DMS79 treated with DMSO at 0.1 percent for 48 hours (cell line): ENCODE results near the gene TESPA1.
"Not testable (repeated sequence)": the region's sequence is repeated elsewhere in the genome, so short reads cannot be mapped to it uniquely, and the experiment has no call there.

Experiments used
- DNase-seq: peaks from one replicate; lab custom pipeline; 2025; lab: John Stamatoyannopoulos, UW

TESPA1 gene, protein sequence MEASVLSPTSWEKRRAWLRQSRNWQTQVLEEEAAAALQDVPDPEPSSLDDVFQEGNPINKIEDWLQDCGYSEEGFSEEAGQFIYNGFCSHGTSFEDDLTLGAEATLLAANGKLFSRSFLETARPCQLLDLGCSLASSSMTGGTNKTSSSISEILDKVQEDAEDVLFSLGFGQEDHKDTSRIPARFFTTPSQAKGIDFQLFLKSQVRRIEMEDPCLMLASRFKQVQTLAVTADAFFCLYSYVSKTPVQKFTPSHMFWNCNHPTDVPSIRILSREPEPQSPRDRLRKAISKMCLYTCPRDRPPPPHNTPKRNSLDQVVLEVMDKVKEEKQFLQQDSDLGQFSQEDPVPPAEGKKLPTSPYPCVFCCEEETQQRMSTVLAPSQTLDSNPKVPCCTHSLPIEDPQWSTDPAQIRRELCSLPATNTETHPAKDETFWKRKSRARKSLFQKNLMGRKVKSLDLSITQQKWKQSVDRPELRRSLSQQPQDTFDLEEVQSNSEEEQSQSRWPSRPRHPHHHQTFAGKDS

GRCh38 chr12:54984658-54985376, at the start of gene TESPA1:
TESPA1 (minus strand) TSS chr12:54984762; CDS start chr12:54974562, 10,200 bp downstream.
- DNase-seq = no peak

DNA sequence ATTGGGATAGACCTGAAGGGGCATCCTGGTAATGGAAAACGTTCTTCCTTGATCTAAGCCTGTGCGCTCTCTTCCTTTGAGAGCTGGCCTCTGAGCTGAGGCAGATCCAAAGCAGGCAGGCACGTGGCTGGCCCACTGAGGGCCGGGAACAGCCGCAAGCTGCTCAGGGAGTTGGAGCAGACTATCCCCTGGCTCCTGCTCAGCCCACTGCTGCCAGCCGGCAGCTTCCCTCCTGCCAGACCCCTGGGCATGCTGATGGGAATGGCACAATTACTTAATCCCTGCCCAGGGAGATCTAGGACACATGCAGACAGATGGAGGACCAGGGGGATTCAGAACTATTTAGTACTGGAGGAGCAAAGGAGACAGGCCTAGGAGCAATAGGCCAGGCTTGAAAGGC, 49.7 kb upstream of the TESPA1 start:
- no peak for DNase-seq

DNA sequence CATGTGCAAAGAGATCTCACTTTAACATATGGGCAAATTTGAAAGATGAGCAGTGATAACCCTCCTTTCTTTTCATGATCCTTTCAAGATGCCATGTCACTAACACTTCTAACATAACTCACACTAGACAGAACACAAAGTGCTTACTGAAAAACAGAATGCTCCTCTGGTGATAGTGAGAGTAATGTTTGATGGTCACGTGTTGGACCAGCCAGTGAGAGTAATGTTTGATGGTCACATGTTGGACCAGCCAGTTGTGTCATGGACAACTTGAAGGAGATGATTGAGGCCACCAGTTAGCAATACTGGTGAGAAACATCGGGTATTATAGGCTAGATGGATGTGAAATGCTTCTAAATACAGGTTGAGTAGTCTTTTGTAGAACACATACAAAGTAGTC, 40.9 kb upstream of the TESPA1 start:
- DNase-seq = no peak

GRCh38 chr12:55024575-55024974, 40.0 kb upstream of the TESPA1 start:
- DNase-seq = no peak

GRCh38 chr12:55019784-55020183, 35.2 kb upstream of the TESPA1 start, which contains the start of gene NEUROD4:
NEUROD4 (plus strand) TSS chr12:55019974; CDS start chr12:55026440, 6,466 bp downstream.
- no peak for DNase-seq

- no peak for DNase-seq
These were observed 32.9 kb upstream of the TESPA1 start for GRCh38 chr12:55017416-55017925.

- DNase-seq = no peak
These were observed 24.5 kb upstream of the TESPA1 start for GRCh38 chr12:55008944-55009585.

DNA sequence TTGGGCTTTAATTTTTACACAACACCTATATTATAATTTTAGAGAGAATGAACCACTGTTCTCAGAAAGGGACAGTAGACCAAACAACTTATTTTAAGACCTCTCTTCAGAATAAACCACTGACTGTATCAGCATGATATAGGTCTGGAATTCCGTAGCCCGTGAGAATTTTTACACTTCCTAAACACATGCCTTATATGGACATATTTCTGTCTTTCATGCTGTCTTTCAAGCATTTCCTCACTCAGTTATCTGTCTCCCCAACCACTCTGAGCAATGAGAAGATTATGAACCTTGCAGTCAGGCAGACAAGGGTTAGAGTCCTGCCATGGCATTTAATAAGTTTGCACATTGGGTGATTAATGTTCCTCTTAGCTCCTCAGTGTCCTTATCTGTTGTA, 17.8 kb upstream of the TESPA1 start:
- no peak for DNase-seq

- DNase-seq = no peak
These were observed 16.8 kb upstream of the TESPA1 start for GRCh38 chr12:55001198-55001868.

DNA sequence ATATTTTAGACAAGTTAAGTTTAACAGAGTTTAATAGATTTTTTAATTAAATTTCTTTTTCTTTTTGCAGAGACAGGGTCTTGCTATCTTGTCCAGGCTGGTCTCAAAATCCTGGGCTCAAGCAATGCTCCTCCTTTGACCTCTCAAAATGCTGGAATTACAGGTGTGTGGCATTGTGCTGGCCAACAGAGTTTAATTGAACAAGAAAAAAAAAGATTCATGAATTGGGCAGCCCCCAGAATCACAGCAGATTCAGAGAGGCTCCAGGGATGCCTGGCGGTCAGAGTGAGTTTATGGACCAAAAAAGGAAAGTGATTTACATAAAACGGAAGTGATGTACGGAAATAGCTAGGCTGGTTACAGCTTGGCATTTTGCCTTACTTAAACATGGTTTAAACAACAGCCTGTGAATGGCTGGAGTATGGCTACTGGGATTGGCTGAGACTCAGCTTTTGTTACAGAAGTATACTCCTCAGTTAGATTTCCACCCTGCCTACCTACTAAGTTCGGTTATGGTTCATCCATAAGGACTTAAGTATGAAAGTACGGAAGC, 14.5 kb upstream of the TESPA1 start:
- DNase-seq = no peak

DNA sequence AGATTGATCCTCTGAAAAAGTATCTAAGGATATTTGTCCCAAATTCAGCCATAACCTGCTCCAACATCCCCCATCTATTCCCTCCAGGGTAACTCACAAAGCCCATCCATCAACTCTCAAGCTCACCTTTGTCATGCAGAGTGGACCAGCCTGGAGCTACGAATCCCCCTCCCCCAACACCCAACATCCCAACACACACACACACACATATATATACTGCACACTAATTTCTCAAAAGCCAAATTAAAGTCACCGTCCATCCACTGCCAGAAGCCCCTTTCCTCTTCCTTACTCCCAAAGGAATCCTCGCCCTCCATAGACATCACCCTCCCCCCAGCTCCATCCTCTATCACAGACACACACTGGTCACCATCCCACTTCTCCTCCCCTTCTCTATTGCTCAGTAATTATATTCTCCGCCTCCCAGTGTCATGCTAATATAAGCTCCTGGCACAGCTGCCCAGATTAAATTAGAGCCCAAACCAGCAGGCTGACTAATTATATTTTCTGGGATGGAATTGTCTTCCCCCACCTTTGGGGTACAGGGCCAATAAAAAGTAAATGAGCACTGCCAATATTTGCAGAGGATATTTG, 13.5 kb upstream of the TESPA1 start:
- no peak for DNase-seq

- no peak for DNase-seq
These were observed 11.6 kb upstream of the TESPA1 start for GRCh38 chr12:54996205-54996604.

DNA sequence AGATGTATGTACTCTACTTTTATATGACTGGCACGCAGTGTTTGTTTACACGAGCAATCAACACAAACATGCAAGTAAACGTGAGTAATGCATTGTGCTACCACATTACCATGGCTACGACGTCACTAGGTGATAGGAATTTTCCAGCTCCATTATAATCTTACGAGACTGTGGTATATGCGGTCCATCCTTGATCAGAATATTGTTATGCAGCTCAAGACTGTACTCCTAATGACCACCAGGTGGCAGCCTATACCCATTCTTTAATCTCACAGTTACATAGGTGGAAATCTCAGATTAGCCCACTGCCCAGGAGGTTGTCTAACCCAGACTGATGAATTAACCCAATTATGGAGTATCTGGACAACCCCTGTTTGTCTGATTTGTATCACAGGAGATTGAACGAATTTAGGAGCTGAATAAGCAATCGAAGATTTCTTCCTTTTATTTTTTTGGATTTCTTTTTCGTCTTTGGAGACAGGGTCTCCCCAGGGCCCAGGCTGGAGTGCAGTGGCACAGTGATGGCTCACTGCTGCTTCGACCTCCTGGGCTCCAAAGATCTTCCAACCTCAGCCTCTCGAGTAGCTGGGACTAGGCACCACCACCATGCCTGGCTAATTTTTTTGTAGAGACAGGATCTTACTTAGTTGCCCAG, 8.7 kb upstream of the TESPA1 start:
- DNase-seq = peak; percentile 2

- DNase-seq = no peak
These were observed 7.4 kb upstream of the TESPA1 start for GRCh38 chr12:54991991-54992375.

DNA sequence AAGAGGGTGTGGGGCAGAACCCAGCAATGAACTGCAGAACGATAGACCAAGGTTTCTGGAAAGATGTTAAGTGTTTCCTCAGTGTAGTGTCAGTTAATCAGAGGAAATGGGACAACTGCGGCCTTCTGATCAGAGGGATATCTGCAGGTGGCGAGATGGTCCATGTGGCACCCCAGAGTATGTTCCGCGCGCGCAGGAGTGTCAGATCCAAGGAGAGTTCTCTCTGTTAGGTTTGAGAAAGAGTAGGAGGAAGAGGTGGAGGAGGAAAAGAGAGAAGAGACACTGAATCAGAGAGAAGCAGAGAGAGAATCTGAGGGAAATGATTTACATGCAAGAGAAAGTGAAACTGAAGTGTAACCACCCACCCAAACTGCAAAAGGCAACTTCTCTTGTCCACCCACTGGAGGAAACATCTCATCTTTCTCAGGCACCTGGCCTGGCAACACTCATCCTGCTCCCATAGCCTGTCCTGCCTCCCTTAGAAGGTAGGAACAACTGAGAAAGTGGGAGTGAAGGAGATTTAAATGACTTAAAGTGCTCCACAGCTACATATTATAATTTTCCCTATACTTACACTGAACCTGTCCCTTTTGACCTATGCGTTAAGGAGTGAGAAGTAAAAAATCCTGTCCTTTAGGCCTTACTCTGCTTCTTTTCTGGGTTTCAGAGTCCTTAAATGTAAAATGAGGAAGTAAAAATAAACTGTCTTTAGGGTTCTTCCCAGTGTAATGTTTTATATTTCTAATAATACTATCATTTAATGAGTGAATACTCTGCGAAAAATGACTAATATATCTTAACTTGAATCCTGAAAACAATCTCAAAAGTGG, 6.8 kb upstream of the TESPA1 start:
- DNase-seq = no peak

DNA sequence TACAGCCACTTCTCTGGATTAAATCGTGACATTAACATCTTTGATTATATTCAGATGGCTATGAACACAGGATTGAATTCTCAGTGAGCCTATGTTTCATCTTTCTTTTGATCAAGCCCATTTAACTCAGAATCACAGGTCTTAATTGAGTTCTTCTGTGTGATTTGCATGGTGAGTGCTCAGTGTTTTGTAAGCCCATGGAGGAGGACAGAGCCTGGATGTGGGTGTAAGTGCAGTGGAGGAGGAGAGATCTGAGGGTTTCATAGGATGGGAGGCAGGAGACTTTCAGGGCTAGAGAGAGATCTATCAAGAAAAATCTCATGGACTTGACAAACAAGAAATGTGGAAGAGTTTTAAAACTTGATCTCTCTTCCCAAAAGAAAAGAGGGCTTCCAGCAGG, 5.3 kb upstream of the TESPA1 start:
- DNase-seq = no peak

- no peak for DNase-seq
These were observed 4.0 kb upstream of the TESPA1 start for GRCh38 chr12:54988402-54989054.

- DNase-seq = no peak
These were observed 3.2 kb upstream of the TESPA1 start for GRCh38 chr12:54987611-54988231.

DNA sequence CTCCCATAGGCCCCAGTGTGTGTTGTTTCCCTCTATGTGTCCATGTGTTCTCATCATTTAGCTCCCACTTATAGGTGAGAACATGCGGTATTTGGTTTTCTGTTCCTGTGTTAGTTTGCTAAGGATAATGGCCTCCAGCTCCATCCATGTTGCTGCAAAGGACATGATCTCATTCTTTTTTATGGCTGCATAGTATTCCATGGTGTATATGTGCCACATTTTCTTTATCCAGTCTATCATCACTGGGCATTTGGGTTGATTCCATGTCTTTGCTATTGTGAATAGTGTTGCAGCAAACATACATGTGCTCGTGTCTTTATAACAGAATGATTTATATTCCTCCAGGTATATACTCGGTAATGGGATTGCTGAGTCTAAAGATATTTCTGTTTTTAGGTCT, 2.2 kb upstream of the TESPA1 start:
- not testable (repeated sequence) for DNase-seq
